Stomach (tissue), 9 donors: Measurements from ENCODE around the gene ARHGAP22. TPM values are rescaled to one million over a fixed set of nuclear protein-coding genes. Genes with fewer than 3 reads are reported as not detected.

Experiments used
- DNase-seq, 2 donors: peaks; one replicate each; pipeline versions ENCODE4 v3.0.0 to v3.0.0-alpha.2; 2013 to 2019
- H3K27ac ChIP-seq, 5 donors: fragments of 200-600 bp in 4 of 5; sonication (generic) in 4 of 5; one replicate each; pipeline ENCODE4 v1.5.1; 2013 to 2019; ENCODE audit warnings: mild to moderate bottlenecking in 1 of 5, moderate library complexity in 1 of 5
- H3K27me3 ChIP-seq, 3 donors: fragments of 200-600 bp; sonication (generic); one replicate each; pipeline ENCODE4 v1.5.1; 2017 to 2019; ENCODE audit warnings: mixed run types in 1 of 3
- H3K36me3 ChIP-seq, 4 donors: fragments of 200-600 bp; sonication (generic); 1 replicate in 3 of 4; 2 replicates in 1 of 4; pipeline ENCODE4 v1.5.1; 2016 to 2019
- H3K4me1 ChIP-seq, 4 donors: fragments of 200-600 bp; sonication (generic); one replicate each; pipeline ENCODE4 v1.5.1; 2016 to 2019
- H3K4me3 ChIP-seq, 4 donors: fragments of 200-600 bp; sonication (generic) in 3 of 4; one replicate each; pipeline ENCODE4 v1.5.1; 2016 to 2019; ENCODE audit warnings: mild to moderate bottlenecking in 1 of 4
- H3K9me3 ChIP-seq, 4 donors: fragments of 200-600 bp; sonication (generic); one replicate each; pipeline ENCODE4 v1.5.1; 2016 to 2019
- EP300 ChIP-seq: sonication (generic); formaldehyde crosslinking; IDR thresholded peaks from one replicate; pipeline ENCODE4 v1.6.1; 2017; ENCODE audit warnings: antibody characterized with exemption
- POLR2A ChIP-seq, 4 donors: fragments of 450-650 bp; IDR thresholded peaks; one replicate each; pipeline ENCODE4 v1.6.1; 2016; ENCODE audit warnings: antibody characterized with exemption in 4 of 4, control low read depth in 2 of 4, mild to moderate bottlenecking in 1 of 4, moderate library complexity in 1 of 4
- POLR2AphosphoS5 ChIP-seq, 3 donors: sonication (generic); formaldehyde crosslinking; IDR thresholded peaks; one replicate each; pipeline ENCODE4 v1.6.1; 2016; ENCODE audit warnings: antibody characterized with exemption in 3 of 3
- WGBS, 5 donors: extraction: QIAGEN DNeasy Blood & Tissue Kit in 3 of 5; methylation state at CpG; one replicate each; pipeline versions ENCODE4 v1.1.5 to v1.1.7; 2013 to 2018; 5-methylcytosine and 5-hydroxymethylcytosine counted together
- intact Hi-C: fragments of 100-400 bp; cut with DNase I; formaldehyde crosslinking; loops from one replicate; pipeline ENCODE4 v1.15.1; 2023; ENCODE audit warnings: low total_unique reads
- polyA plus RNA-seq, 3 donors: library from polyadenylated mRNA; stranded (reverse); fragments of 200-250 nt; gene quantifications; one replicate each; pipeline ENCODE4 v1.2.3, GENCODE V29; 2013
- total RNA-seq, 5 donors: library from RNA; depleted of rRNA; stranded (reverse); fragments of >200 nt; gene quantifications; one replicate each; pipeline versions ENCODE4 v1.1.0 to v1.2.3, GENCODE V29; 2014 to 2016
- TF ChIP-seq, protein P1 (sequence below), 7 experiments: fragments of 450-650 bp in 4 of 7; fragments of 200-600 bp in 3 of 7; sonication (generic) in 3 of 7; IDR thresholded peaks; one replicate each; pipeline ENCODE4 v1.5.1; 2016 to 2019; ENCODE audit warnings: antibody characterized with exemption in 7 of 7, control low read depth in 2 of 7, mild to moderate bottlenecking in 1 of 7
- donor health status: healthy with polysubstance abuse.
- donor health status: Bipolar disorder and iron deficiency.
- donor health status: healthy.

The ARHGAP22 gene
- total and polyA plus RNA-seq, 8 donors: 1.3 to 28.6 (median 2.2) TPM; not detected in 1

GRCh38 chr10:48472501-48473069, 132.3 kb downstream of the ARHGAP22 start:
- Histone ChIP-seq H3K36me3 (no peaks in the 10 kb centered on the region), H3K27ac (no peak overlapping the region), H3K9me3 (no peaks in the 10 kb centered on the region), H3K4me1 (no peaks in the 10 kb centered on the region), H3K27me3 (peaks cover 0 to 8% (median 0%) of the 10 kb centered on the region in 3 donors), H3K4me3 (no peak overlapping the region)
- 43 to 83% (median 53%) methylated on average over 2 to 3 of the region's 3 CpGs for WGBS, 5 donors
- no peak for DNase-seq
- TF ChIP-seq EP300 (no peak), POLR2A (IDR thresholded peaks at IDR 0.05) (no peak), POLR2AphosphoS5 (IDR thresholded peaks at IDR 0.05) (no peak)
- TF ChIP-seq, protein P1, sequence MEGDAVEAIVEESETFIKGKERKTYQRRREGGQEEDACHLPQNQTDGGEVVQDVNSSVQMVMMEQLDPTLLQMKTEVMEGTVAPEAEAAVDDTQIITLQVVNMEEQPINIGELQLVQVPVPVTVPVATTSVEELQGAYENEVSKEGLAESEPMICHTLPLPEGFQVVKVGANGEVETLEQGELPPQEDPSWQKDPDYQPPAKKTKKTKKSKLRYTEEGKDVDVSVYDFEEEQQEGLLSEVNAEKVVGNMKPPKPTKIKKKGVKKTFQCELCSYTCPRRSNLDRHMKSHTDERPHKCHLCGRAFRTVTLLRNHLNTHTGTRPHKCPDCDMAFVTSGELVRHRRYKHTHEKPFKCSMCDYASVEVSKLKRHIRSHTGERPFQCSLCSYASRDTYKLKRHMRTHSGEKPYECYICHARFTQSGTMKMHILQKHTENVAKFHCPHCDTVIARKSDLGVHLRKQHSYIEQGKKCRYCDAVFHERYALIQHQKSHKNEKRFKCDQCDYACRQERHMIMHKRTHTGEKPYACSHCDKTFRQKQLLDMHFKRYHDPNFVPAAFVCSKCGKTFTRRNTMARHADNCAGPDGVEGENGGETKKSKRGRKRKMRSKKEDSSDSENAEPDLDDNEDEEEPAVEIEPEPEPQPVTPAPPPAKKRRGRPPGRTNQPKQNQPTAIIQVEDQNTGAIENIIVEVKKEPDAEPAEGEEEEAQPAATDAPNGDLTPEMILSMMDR (IDR thresholded peaks at IDR 0.05): no peak
- intact Hi-C loops: no loop called here

GRCh38 chr10:48470893-48471805, 133.7 kb downstream of the ARHGAP22 start:
- Histone ChIP-seq H3K4me3 (no peak overlapping the region), H3K27me3 (peaks cover 0 to 21% (median 6%) of the 10 kb centered on the region in 3 donors), H3K9me3 (no peaks in the 10 kb centered on the region), H3K4me1 (peaks cover 0 to 4% (median 3%) of the 10 kb centered on the region in 4 donors), H3K36me3 (no peaks in the 10 kb centered on the region), H3K27ac (no peak overlapping the region)
- intact Hi-C loops: no loop called here
- peak in 1 of 2 donors; percentile 11 for DNase-seq
- 76 to 84% (median 80%) methylated on average over 6 to 8 of the region's 8 CpGs for WGBS, 5 donors
- TF ChIP-seq POLR2A (IDR thresholded peaks at IDR 0.05) (no peak), EP300 (no peak)
- TF ChIP-seq, protein P1 (IDR thresholded peaks at IDR 0.05): no peak

DNA sequence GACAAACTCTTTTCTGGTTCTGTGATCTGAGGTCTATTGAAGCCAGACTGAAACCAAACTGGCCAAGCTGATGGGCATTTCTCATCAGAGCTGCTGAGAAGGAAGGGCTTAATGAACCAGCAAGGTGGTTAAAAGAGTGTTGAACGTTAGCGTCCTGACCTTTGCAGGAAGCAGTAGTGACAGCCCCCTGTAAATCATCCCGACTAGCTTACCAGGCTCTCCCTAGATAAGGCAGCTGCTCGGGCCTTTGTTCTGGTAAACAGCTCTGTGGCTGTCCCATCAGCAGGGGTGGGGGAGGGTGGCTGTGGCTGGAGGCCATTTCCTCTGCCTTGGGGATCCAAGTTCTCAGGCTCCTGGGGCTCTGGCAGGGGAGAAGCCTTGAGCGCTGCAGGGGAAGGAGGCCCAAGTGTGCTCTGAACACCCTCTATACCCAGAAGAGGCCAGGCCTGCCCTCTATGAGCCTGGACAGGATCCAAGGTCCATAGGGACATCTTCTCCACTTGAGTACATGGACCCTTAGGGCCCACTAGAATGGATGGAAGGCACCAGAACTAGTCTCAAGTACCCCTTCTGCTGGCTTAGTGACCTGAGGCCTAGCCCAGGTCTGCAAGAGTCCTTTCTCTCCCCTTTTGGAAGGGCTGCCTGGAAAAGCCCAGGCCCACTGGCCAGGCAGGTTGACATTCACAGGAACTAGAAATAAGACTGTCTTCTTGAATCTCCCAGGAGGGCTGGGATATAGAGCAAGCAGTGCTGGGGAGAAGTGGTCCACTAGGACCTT, 134.6 kb downstream of the ARHGAP22 start:
- intact Hi-C loops: no loop called here
- WGBS, 5 donors: 50 to 67% (median 55%) methylated on average over 5 of the region's 5 CpGs
- Histone ChIP-seq H3K4me3 (no peak overlapping the region), H3K36me3 (no peaks in the 10 kb centered on the region), H3K27me3 (peaks cover 0 to 28% (median 11%) of the 10 kb centered on the region in 3 donors), H3K27ac (no peak overlapping the region), H3K9me3 (no peaks in the 10 kb centered on the region), H3K4me1 (peaks cover 0 to 10% (median 6%) of the 10 kb centered on the region in 4 donors)
- DNase-seq: peak; percentile 18 to 49
- TF ChIP-seq, protein P1 (IDR thresholded peaks at IDR 0.05): no peak
- TF ChIP-seq POLR2A (IDR thresholded peaks at IDR 0.05) (no peak), EP300 (no peak), POLR2AphosphoS5 (IDR thresholded peaks at IDR 0.05) (no peak)

GRCh38 chr10:48469516-48470020, 135.3 kb downstream of the ARHGAP22 start:
- Histone ChIP-seq H3K27ac (no peak overlapping the region), H3K9me3 (no peaks in the 10 kb centered on the region), H3K4me1 (peaks cover 0 to 15% (median 6%) of the 10 kb centered on the region in 4 donors), H3K36me3 (no peaks in the 10 kb centered on the region), H3K27me3 (peaks cover 0 to 28% (median 11%) of the 10 kb centered on the region in 3 donors), H3K4me3 (no peak overlapping the region)
- TF ChIP-seq, protein P1 (IDR thresholded peaks at IDR 0.05): no peak
- TF ChIP-seq EP300 (no peak), POLR2A (IDR thresholded peaks at IDR 0.05) (no peak), POLR2AphosphoS5 (IDR thresholded peaks at IDR 0.05) (no peak)
- intact Hi-C loops: no loop called here
- 80 to 93% (median 91%) methylated on average over 1 to 4 of the region's 4 CpGs for WGBS, 5 donors
- peak in 1 of 2 donors; percentile 2 for DNase-seq
